DMS153 treated with DMSO at 0.1 percent for 48 hours (cell line): Measurements from ENCODE around the gene KLF3.

Experiments used
- DNase-seq: peaks from one replicate; lab custom pipeline; 2025; ENCODE audit not compliant: unreplicated experiment; lab: John Stamatoyannopoulos, UW

KLF3 gene

DNA sequence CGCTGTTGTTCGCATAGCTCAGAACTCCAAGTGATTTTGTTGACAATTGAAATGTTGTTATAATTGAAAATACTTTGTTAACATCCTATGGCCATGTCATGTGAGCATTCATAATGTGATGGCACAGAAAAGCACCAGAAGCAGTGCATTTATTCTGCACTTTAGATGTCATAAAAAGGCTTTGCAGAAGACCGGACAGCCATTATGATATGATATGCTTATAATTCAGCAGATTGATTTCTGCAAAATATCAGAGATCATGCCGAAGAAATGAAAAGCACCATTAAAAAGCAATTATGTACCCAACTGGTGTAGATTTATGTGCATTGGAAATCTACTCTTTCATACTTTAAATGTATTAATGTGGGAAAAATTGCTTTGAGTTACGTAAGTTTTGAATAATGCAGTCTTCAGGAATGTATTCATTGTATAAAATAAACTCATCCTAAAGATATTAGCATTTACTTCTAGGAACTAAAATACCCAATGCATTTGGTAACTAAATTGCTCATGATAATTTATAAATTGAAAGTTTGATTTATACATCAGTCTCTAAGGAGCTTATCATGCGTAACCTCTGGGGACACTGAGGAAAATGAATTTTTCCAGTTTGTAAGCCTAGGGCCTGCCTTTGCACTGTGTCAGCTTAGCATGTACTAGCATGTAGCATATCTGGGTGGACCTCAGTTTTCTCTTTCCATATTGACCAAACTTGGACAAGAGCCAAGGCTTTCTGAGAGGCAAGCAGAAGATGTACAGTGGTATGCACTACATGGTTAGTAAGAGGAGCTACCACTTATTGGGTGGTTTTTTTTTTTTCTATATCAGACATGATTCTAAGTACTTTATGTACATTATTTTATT is 75.2 kb downstream of the KLF3 start:
- no peak for DNase-seq

DNA sequence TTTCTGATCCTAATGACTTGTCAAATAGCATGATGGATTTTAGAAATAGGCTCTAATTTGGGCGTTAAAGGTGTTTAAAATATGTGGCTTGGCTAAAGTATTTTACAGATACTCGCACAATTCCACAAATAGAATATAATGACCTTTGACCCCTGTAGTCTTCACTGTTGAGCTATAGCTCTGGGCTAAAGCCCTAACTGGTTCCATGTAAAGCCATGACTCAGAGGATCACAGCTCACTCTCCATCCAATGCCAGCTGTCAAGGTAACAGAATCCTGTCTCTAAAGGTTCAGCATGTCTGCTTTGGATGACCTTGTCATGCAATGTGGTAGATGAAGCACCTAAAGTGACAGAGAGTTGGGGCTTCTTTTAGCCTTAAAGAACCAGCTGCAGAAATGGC is 76.3 kb downstream of the KLF3 start:
- DNase-seq = no peak

DNA sequence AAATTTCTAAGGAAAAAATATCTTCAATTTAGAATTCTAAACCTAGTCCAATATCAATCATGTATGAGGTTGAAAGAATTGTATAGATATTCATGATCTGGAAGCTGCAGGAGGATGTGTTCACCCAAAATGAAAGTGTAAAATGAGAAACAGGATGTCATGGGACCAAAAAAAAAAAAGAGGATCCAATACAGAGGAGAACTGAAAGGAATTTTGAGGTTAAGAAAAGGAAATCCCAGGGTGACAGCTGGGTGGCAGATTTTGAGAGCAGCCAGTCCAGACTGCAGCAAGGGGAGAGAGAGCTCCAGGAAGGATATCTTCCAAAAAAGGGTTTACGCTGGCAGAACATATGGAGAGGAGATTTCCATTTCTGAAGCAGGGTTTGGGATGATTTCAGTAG is 79.9 kb downstream of the KLF3 start:
- no peak for DNase-seq

DNA sequence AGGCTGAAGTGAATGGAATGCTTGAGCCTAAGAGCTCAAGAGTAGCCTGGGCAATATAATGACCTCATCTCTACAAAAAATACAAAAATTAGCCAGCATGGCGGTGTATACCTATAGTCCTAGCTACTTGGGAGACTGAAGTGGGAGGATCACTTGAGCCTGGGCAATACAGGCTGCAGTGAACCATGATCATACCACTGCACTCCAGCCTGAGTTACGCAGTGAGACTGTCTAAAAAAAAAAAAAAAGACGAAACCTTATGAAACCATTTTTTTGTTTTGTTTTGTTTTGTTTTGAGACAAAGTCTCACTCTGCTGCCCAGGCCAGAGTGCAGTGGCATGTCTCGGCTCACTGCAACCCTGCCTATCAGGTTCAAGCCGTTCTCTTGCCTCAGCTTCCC is 81.9 kb downstream of the KLF3 start:
- no peak for DNase-seq

DNA sequence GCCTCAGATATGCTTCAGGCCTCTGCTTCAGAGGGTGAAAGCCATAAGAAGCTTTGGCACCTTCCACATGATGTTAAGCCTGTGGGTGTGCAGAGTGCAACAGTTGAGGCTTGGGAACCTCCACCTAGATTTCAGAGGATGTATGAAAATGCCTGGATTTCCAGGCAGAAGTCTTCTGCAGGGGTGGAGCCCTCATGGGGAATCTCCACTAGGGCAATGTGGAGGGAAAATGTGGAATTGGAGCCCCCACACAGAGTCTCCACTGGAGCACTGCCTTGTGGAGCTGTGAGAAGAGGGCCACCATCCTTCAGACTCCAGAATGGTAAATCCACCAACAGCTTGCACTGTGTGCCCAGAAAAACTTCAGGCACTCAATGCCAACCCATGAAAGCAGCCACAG is 83.6 kb downstream of the KLF3 start:
- DNase-seq = no peak

DNA sequence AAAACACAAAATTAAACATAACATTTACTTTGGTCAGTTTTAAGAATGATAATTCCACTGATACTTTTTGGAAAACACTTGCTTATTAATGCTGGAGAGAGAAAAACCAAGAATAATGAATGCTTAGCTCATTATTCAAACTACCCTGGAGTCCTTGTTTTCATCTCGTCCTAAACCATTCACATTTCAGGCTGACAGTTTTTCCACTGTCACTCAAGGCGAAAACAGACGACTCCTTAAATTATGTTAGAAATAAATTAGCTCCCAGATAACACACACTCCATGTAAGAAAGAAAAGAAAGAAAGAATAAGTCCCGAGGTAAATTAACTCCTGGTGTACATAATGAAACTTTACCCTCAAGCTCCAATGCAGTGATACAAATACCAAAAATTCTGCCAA is 85.3 kb downstream of the KLF3 start:
- no peak for DNase-seq
